Measurements from ENCODE around the gene GTF3C1.
"Not testable (repeated sequence)": the region's sequence is repeated elsewhere in the genome, so short reads cannot be mapped to it uniquely, and the experiment has no call there.

Gene GTF3C1

DNA sequence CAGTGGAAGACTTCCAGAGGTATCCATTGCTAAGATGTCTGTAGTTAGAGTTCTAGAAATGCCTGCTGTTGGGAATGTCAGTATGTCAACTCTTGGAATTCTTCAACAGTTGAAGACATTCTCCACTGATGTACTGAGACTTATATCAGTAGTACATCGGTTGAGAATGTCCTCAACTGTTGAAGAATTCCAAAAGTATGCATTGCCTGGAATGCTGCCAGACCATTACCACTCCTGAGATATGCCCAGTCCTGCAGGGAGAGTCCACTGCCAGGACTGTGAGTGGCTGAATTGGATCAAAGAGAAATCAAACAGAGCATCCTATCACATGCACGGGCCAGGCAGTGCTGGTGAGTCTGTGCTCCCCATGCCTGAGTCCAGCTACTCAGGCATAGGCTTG is 105.7 kb downstream of the GTF3C1 start:
- no peak for DNase-seq (ENCODE audit: low read depth in 2 of 2)

DNA sequence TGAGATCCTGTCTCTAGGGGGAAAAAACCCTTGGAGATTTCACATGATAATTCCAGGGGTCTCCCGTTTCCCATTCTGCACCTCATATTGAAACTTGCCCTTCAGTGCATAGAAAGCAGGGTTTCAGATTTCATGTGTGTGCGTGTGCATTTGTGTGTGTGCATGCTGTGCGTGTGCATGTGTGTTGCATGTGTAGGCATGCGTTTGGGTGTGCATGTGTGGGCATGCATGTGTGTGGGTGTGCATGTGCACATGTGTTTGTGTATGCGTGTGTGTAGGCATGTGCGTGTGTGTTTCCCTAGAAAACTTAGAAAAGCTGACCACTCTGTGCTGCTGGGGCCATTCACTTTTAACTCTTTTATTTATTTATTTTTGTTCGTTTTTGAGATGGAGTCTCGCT is 107.7 kb downstream of the GTF3C1 start:
- DNase-seq (ENCODE audit: low read depth in 2 of 2), result no peak

DNA sequence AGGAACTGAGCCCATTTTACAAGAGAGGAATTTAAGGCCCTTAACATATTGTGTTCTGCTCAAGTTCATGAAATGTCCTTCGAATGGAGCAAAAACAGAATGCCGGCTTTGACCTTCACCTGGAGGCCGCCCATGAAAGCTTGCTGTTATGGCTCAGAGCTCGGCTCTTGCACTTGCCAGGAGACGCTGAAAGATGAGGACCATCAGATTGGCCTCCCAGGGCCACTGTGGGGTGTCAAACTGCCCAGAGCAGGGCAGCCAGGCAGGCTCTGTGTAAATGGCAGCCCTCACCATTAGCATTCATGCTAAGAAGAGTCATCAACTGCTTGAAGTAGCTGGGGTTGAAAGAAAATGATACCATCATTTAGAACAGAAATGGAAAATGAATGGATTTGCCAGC is 108.4 kb downstream of the GTF3C1 start:
- DNase-seq (ENCODE audit: low read depth in 2 of 2), result no peak

DNA sequence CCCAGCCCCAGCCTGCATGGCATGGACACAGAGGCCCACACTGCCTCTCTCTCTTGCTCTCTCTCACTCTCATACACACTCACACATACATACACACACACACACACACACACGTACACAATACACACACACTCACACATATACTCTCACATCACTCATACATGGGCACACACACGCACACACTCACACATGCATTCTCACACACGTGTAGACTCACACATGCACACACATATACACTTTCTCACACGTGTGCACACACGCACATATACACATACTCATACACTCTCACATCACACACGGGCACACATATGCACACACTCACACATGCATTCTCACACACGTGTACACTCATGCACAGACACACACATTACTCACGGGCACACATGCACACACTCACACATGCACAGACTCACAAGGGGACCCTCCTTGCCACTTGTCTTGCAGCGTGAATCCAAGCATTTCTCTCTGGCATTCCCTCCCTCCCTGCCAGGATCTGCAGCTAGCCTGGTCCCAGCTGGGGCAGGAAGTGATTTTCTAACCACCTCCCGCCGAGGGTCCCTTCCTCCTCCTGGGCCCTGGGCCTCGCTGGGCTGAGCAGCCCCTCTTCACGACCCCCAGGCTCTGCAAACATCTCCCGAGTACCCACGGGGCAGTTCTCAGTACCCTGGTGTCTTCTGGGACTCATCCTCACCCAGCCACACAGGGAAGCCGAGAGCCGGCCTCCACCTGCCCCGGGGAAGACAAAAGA is 110.3 kb downstream of the GTF3C1 start:
- DNase-seq (ENCODE audit: low read depth in 2 of 2), result no peak

DNA sequence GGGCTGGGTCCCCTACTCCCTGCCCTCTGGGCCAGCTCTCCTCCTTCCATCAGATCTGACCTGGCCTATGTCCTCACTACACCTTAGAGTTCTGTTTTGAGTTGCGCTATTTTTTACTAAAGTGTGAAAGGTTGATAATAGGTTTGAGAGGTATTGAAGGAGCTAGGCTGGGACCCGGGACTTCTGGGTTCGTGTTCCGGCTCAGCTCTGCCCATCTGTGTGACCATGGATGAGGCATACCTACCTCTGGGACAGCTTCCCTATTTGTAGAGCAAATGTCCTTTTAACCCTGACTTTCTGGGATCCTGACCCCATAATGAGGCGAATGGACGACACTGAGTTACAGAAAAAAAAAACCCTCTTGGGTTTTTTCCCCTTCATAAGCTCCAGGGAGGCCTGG is 111.8 kb downstream of the GTF3C1 start:
- DNase-seq (ENCODE audit: low read depth in 2 of 2), result no peak

DNA sequence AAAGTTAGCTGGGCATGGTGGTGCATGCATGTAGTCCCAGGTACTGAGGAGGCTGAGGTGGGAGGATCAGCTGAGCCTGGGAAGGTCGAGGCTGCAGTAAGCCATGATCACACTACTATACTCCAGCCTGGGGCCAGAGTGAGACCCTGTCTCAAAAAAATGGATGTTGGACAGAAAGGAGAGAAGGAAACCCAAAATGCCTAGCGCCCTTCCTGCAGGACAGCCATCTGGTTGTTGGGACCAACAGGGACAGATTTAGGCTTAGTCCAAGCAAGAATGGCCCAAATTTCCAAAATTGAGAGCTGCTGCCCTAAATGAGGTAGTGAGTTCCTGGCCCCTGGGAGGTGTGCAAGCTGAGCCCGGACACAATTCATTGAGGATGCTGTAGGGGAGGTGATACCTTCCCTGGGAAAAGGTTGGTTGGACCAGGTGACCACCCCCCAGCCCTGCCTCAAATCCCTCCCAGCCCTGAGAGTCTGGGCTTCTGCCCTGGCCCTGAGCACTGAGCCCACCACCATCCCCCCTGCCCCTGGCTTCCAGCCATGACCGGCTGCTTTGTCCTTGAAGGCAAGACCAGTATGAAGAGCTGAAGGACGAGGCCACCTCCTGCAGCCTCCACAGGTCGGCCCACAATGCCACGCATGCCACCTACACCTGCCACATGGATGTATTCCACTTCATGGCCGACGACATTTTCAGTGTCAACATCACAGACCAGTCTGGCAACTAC is 112.6 kb downstream of the GTF3C1 start:
- no peak for DNase-seq (ENCODE audit: low read depth in 2 of 2)

DNA sequence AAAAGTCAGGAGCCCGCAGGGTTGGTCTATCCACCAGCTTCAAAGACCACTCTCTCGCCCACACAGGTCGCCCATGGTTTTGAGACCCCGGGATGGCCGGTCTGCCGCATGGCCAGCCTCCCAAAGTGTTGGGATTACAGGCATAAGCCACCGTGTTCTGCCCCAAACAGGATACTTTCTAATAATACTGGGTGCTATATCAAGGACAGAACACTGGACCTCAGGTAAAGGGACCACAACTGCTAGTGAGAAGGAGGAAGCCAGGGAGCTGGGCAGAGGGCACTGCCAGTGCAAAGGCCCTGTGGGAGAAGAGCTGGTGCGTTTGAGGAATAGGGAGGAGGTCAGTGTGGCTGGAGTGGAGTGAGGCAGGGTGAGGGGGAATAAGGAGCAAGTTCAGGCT is 113.6 kb downstream of the GTF3C1 start:
- DNase-seq (ENCODE audit: low read depth in 2 of 2), result no peak

DNA sequence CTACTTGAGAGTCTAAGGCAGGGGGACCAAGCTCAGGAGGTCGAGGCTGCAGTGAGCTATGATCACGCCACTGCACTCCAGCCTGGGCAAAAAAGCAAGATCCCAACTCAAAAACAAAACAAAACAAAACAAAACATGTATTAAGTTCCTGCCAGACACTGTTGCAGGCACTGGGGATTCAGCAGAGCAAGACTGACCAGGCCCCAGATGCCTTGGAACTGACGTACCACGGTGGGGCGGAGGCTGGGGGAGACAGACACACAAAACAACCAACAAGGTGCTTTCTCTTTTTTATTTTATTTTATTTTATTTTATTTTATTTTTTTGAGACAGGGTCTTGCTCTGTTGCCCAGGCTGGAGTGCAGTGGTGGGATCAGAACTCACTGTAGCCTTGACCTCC is 114.6 kb downstream of the GTF3C1 start:
- not testable (repeated sequence) for DNase-seq (ENCODE audit: low read depth in 2 of 2)

DNA sequence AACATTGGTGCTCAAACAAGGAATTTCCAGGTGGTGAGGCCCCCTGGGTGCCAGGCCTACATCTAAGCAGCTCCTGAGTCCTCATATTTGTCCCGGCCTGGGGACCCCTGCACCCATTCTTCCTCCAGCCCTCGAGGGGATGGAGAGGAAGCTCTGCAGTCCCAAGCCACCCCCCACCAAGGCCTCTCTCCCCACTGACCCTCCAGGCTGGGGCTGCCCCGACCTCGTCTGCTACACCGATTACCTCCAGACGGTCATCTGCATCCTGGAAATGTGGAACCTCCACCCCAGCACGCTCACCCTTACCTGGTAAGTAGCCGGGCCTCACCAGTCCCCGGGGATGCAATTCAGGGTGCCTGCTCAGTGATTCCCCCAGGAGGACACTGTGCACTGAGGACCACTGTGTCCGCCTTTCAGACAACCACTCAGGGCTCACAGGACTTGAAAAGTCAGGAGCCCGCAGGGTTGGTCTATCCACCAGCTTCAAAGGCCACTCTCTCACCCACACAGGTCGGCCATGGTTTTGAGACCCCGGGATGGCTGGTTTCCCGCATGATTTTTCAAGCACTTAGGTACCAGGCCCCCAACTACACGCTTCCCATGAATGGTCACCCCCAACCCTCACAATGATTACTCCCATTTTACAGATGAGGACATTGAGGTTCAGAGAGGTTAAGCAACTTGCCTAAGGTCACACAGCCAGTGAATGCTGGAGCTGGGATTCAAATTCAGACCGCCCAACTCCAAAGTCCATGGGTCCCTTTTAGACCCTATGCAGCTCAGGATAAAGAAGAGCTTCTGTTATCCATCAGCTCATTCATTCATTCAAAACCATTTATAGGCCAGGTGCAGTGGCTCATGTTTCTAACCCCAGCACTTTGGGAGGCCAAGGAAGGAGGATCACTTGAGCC is 115.3 kb downstream of the GTF3C1 start:
- DNase-seq (ENCODE audit: low read depth in 2 of 2), result no peak

DNA sequence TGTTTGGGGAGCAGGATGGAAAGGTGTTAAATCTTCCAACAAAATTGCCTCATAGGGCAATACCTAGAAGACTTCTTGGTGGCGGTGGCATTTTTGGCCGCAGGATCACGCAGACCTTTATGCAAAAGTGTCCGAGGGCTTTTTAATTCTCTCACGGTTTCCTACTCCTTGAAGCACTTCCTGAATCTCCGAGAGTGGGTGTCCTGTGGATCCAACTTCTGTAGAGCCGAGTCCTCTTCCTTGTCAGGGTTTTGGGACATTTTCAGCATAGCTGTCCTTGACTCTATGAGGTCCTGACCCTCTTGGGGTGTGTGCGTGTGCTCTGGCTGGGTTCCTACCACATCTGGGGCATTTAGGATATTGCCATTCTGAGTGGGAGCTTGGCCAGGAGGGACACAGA is 116.1 kb downstream of the GTF3C1 start:
- DNase-seq (ENCODE audit: low read depth in 2 of 2), result no peak

DNA sequence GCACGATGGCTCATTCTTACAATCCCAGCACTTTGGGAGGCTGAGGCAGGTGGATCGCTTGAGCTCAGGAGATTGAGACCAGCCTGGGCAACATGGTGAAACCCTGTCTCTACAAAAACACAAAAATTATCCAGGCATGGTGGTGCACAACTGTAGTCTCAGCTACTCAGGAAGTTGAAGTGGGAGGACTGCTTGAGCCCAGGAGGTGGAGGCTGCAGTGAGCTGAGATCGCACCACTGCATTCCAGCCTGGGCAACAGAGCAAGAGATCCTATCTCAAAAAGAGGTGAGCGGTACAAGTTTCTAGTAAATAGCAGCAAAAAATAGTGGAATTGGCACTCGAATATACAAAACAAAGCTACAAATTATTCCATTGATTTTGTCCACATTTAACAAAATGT is 116.5 kb downstream of the GTF3C1 start:
- not testable (repeated sequence) for DNase-seq (ENCODE audit: low read depth in 2 of 2)

DNA sequence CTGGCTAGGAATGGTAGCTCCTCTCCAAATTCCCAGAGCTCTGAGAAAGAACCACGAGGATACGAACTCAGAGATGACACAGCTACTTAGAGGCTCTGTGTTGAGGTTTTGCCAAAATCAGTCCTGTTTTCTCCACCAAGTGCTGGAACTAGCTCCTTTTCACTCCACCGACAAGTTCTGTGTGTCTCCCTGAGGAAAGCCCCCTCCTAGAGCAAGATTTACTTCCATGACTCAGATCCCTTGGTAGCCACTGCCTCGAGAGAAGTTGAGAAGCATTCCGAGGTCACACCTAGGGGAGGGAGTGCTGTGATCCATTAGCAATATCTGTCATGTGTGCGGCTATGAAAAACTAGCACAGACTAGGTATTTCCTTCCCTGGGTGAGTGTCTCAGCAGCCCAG is 117.2 kb downstream of the GTF3C1 start:
- no peak for DNase-seq (ENCODE audit: low read depth in 2 of 2)

DNA sequence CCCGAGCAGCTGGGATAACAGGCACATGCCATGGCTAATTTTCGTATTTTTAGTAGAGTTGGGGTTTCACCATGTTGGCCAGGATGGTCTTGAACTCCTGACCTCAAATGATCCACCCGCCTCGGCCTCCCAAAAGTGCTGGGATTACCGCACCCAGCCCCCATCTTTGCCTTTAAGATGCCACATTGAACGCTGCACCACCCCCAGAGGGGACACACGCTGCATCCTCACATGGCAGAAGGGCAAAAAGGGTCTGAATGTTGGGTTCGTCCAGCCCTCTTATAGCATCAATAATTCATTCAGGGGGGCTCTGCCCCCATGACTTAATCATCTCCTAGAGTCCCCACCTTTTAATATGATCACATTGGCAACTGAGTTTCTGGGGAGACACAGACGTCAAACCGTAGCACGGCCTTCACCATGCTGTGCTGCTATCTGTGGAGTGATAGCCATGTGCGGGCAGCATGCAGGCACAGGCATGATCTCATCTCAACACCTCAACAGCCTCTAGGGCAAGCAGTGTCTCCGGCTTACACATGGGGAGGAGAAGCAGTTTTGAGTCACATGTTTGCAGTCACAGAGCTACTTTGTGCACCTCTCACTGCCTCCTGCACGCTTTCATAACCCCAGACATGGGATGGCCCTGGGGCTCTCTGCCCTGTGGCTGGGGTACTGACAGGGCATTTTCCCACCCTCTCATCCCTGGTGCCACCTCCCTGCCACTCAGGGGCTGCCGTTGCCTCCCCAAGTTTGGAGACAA is 117.8 kb downstream of the GTF3C1 start:
- no peak for DNase-seq (ENCODE audit: low read depth in 2 of 2)

DNA sequence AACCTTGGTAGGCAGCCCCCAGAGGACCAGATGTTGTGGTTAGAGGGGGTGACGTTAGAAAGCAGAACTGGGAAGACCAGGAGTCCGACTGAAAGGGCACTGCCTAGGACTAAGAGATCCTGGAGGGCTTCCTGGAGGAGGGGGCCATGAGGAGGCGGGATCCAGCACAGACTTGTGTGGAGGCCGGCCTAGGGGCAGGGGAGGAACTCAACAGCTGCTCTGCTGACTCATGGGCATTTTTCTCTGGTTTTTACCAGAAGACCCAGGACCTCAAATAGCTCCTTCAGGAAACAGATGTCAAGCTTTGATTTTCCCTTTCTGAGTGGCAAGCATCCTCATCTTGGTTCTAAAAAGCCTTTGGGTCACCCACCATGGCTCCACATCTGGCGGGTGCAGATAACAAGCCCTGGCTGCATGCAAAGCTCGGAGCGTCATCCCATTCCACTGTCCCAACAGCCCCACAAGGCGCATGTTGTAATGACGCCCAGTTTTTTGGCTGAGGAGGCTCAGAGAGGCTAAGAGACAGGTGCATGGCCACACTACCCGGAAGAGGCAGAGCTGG is 118.7 kb downstream of the GTF3C1 start:
- no peak for DNase-seq (ENCODE audit: low read depth in 2 of 2)

DNA sequence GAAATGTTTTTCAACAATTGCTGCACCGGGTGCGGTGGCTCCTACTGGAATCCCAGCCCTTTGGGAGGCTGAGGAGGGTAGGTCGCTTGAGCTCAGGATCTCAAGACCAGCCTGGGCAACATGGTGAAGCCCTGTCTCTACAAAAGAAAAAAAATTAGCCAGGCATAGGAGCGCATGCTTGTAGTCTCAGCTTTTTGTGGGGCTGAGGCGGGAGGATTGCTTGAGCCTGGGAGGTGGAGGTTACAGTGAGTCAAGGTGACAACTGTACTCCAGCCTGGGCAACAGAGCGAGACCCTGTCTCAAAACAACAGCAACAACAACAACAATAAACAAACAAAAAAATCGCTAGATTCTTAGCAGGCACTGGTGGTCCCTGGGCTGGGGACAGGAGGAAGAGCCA is 119.2 kb downstream of the GTF3C1 start:
- no peak for DNase-seq (ENCODE audit: low read depth in 2 of 2)

DNA sequence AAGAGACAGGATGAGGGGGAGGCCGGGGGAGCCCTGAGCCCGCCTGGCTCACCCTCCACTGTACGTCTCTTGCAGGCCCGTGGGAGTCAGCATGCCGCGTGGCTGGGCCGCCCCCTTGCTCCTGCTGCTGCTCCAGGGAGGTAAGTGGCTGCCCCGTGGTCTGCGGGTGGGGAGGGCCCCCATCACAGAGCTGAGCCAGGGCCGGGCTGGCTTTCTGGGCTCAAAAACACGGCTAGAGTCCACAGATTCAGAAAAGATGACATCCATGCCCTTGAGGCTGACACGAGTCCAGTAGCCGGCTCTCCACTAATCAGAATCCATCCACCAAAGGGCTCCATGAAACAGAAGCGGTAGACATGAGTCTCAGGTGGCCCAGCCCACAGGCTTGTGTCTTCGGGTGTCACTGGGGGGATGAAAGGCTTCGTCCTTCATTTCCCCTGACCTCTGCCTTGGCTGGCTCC is 119.7 kb downstream of the GTF3C1 start:
- no peak for DNase-seq (ENCODE audit: low read depth in 2 of 2)

DNA sequence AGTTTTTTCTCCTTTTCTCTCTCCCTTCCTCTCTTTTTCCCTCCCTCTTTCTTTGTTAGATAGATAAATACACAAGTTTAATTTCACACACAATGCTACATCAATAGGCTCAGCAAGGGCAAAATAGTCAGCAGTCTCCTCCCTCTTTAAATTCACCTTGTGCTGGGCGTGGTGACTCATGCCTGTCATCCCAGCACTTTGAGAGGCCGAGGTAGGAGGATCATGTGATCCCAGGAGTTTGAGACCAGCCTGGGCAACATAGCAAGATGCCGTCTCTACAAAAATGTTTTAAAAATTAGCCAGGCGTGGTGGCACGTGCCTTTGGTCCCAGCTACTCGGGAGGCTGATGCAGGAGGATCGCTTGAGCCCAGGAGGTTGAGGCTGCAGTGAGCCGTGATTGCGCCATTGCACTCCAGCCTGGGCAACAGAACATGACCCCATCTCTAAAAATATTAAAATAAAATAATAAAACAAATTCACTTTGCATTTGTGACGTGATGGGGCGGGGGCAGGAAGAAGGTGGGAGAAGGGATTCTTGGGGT is 120.3 kb downstream of the GTF3C1 start:
- no peak for DNase-seq (ENCODE audit: low read depth in 2 of 2)

DNA sequence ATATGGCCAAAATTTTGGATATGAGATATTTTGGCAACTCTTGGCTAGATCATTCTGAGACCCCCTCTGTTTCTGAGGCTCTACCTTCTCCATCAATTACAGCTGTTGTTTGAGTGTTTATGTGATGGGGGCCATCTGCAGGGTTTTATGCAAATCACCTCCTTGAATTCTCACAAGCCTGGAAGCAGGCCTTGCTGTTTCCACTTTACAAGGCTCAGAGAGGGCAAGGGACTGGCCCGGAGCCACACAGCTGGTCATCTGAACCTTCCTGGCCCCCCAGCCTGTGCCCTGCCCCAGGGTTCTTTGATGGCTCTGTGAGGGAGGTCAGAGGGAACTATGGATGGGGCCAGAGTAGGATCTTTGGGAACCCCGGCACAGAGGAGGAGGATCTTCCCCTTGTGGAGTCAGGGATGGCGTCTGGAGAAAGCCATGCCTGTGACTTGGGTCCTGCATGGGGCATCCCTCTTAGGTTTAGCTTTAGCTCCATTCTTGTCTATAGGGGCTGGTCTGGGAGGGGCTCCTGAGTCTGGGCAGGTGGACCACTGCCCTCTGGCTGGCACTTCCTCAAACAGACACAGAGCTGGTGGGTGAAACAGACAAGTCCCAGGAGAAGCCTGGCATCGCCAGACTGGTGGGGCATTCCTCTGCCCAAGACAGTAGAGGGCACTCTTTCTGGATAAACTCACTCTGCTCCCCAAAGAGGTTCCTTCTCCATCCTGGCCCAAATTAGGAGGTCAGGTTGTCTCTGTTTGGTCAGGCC is 121.5 kb downstream of the GTF3C1 start:
- DNase-seq (ENCODE audit: low read depth in 2 of 2), result no peak

DNA sequence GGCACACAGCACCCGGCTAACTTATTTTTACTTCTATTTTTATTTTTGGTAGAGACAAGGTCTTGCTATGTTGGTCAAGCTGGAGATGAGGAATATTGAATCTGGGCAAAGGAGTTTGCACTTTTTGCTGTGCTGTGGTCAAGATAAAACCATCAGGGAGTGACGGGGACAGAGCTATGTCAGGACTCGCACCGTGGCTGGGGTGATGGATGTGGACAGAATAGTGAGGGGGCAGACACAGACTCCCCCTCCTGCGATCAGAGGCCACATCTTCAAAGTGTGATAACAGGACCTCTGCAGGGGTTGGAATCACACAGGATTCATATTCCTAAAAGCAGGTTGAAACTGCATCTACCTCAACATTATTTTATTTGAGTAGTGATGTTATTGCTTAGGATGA is 122.2 kb downstream of the GTF3C1 start:
- DNase-seq (ENCODE audit: low read depth in 2 of 2), result no peak

Measured in stimulated activated CD4-positive, alpha-beta T cell treated with anti-CD3 and anti-CD28 coated beads, Interleukin-15, amount 100 ng/mL, for 48 hours (primary cell).